C4-2B (cell line): Measurements from ENCODE around the gene FCHSD2.
"Not testable (repeated sequence)": the region's sequence is repeated elsewhere in the genome, so short reads cannot be mapped to it uniquely, and the experiment has no call there.

Experiments
- H3K27ac ChIP-seq: fragments of 450-650 bp; 2 replicates; pipeline ENCODE4 v1.5.1; 2017
- CTCF ChIP-seq: fragments of 450-650 bp; conservative IDR thresholded peaks from 2 replicates; pipeline ENCODE4 v1.5.1; 2017; ENCODE audit warnings: mild to moderate bottlenecking
- ZFX ChIP-seq: fragments of 450-650 bp; IDR thresholded peaks from 2 replicates; pipeline ENCODE4 v1.6.1; 2017

Gene FCHSD2

GRCh38 chr11:72859126-72859525, 283.0 kb downstream of the FCHSD2 start:
- TF ChIP-seq ZFX = no peak
- no peak for TF ChIP-seq CTCF
- no peak overlapping the region for H3K27ac ChIP-seq

- H3K27ac ChIP-seq = not testable (repeated sequence)
Measured at GRCh38 chr11:72858267-72858666, 283.9 kb downstream of the FCHSD2 start.

GRCh38 chr11:72856551-72857345, 285.4 kb downstream of the FCHSD2 start:
- no peak overlapping the region for H3K27ac ChIP-seq
- TF ChIP-seq CTCF (no peak; the same call in 1 of the 2 replicates), ZFX (no peak)

- H3K27ac ChIP-seq = no peak overlapping the region
- TF ChIP-seq CTCF = no peak
- TF ChIP-seq ZFX = no peak
Measured at GRCh38 chr11:72856065-72856464, 286.1 kb downstream of the FCHSD2 start.

GRCh38 chr11:72851726-72852125, 290.4 kb downstream of the FCHSD2 start:
- TF ChIP-seq ZFX (no peak), CTCF (no peak)
- no peak overlapping the region for H3K27ac ChIP-seq

- no peak overlapping the region for H3K27ac ChIP-seq
- TF ChIP-seq CTCF (no peak), ZFX (no peak)
Measured at GRCh38 chr11:72850832-72851231, 291.3 kb downstream of the FCHSD2 start.

GRCh38 chr11:72848846-72849466, 293.2 kb downstream of the FCHSD2 start:
- TF ChIP-seq ZFX (no peak), CTCF (peak; percentile 85)
- H3K27ac ChIP-seq = no peak overlapping the region

GRCh38 chr11:72844356-72844755, 297.8 kb downstream of the FCHSD2 start:
- no peak overlapping the region for H3K27ac ChIP-seq
- TF ChIP-seq ZFX (no peak), CTCF (no peak)
